ENCODE measurements around the gene CTNNA3. TPM values are rescaled to one million over a fixed set of nuclear protein-coding genes. Genes with fewer than 3 reads are reported as not detected.

The CTNNA3 gene
- total RNA-seq, 2 donors from 2014 or later = under 0.01 to 0.33 TPM

DNA sequence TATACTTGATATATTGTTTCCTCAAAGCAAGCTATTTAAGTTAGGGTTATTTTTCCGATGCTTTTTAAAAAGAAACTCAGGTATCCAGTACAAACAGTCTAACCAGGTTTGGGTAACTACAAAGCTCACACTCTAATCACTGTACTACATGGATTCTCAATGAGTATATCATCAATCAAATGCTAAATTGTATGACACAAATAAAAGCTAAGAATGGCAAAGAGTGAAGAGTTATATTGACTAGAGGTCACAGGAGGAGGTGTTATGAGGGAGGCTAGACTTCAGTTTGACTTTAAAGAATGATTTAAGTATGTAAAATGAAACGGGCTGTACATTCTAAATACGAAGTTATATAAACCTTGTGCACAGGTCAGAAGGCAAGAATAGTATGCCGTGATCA is 178.0 kb downstream of the CTNNA3 start:
- no peak overlapping the region for H3K27ac ChIP-seq
- H3K27me3 ChIP-seq = no peaks in the 10 kb centered on the region
- WGBS, 2 donors = 71 to 72% methylated on average over 4 of the region's 4 CpGs
- DNase-seq (no peak), ATAC-seq (no peak)
- H3K4me3 ChIP-seq = no peak overlapping the region
- peaks cover 4% of the 10 kb centered on the region for H3K4me1 ChIP-seq
- no peaks in the 10 kb centered on the region for H3K36me3 ChIP-seq (replicated peaks in 1 of 2; ENCODE audit: insufficient read depth in 1 of 2, low read depth in 2 of 2)
- intact Hi-C loops (cut with DNase I) = no loop called here
- H3K9me3 ChIP-seq = no peaks in the 10 kb centered on the region
- TF ChIP-seq POLR2A (IDR thresholded peaks at IDR 0.05) = no peak
- TF ChIP-seq, protein P1, sequence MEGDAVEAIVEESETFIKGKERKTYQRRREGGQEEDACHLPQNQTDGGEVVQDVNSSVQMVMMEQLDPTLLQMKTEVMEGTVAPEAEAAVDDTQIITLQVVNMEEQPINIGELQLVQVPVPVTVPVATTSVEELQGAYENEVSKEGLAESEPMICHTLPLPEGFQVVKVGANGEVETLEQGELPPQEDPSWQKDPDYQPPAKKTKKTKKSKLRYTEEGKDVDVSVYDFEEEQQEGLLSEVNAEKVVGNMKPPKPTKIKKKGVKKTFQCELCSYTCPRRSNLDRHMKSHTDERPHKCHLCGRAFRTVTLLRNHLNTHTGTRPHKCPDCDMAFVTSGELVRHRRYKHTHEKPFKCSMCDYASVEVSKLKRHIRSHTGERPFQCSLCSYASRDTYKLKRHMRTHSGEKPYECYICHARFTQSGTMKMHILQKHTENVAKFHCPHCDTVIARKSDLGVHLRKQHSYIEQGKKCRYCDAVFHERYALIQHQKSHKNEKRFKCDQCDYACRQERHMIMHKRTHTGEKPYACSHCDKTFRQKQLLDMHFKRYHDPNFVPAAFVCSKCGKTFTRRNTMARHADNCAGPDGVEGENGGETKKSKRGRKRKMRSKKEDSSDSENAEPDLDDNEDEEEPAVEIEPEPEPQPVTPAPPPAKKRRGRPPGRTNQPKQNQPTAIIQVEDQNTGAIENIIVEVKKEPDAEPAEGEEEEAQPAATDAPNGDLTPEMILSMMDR (IDR thresholded peaks at IDR 0.05) = no peak

DNA sequence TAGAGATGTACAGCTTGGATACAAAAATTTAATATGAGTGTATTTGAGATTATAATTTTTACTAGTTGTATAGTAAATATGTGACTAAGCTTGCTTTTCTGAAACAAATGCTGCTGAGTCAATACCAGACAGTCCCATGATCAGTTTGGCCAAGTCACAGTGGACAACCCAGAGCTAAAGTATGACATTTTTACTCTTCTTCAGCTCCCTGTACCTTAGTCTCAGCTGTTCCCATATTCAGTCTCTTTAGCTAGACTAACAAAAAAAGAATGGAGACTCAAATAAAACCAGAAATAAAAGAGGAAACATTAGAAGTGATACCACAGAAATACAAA is 189.3 kb downstream of the CTNNA3 start:
- Histone ChIP-seq H3K27ac (no peak overlapping the region), H3K9me3 (no peaks in the 10 kb centered on the region), H3K36me3 (replicated peaks in 1 of 2; ENCODE audit: insufficient read depth in 1 of 2, low read depth in 2 of 2) (no peaks in the 10 kb centered on the region), H3K4me3 (no peak overlapping the region), H3K4me1 (no peaks in the 10 kb centered on the region), H3K27me3 (no peaks in the 10 kb centered on the region)
- intact Hi-C loops (cut with DNase I) = no loop called here
- DNase-seq (no peak), ATAC-seq (no peak)
- TF ChIP-seq, protein P1 (IDR thresholded peaks at IDR 0.05) = no peak

DNA sequence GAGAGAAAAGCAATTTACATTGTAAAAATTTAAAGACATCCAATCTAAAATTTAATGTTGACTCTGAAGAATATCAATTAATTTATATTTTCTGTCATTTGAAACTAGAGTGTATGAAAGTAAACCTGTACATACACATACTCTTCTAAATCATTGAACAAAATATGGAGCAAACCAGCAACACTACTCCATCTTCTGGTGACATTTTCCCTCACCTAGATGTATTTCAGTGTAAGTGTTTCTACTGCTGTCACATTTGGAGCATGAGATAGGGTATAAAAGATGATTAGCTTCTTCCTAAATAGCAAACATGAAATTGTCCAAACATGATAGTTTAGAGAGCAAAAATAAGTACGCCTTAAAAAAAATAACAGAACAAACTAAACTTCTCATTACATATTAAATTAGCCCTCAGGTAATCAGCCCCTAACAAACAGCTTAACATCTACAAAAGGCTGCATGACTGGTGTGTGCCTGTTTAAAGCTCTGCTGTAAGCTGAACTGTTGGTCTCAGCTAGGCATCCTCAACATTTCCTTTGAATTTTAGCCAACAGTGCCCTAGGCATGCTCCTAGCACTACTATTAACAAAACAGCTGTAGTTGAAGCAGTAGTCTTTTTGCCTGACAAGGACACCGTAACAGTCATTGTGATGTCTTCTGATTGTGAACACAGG is 189.8 kb downstream of the CTNNA3 start:
- H3K4me3 ChIP-seq = no peak overlapping the region
- TF ChIP-seq, protein P1 (IDR thresholded peaks at IDR 0.05) = no peak
- no peak for TF ChIP-seq POLR2A (IDR thresholded peaks at IDR 0.05)
- no peak overlapping the region for H3K27ac ChIP-seq
- ATAC-seq (no peak), DNase-seq (no peak)
- no peaks in the 10 kb centered on the region for H3K9me3 ChIP-seq
- no peaks in the 10 kb centered on the region for H3K27me3 ChIP-seq
- WGBS, 2 donors = 89 to 95% methylated on average over 2 of the region's 2 CpGs
- no peaks in the 10 kb centered on the region for H3K36me3 ChIP-seq (replicated peaks in 1 of 2; ENCODE audit: insufficient read depth in 1 of 2, low read depth in 2 of 2)
- H3K4me1 ChIP-seq = no peaks in the 10 kb centered on the region
- intact Hi-C loops (cut with DNase I) = no loop called here

DNA sequence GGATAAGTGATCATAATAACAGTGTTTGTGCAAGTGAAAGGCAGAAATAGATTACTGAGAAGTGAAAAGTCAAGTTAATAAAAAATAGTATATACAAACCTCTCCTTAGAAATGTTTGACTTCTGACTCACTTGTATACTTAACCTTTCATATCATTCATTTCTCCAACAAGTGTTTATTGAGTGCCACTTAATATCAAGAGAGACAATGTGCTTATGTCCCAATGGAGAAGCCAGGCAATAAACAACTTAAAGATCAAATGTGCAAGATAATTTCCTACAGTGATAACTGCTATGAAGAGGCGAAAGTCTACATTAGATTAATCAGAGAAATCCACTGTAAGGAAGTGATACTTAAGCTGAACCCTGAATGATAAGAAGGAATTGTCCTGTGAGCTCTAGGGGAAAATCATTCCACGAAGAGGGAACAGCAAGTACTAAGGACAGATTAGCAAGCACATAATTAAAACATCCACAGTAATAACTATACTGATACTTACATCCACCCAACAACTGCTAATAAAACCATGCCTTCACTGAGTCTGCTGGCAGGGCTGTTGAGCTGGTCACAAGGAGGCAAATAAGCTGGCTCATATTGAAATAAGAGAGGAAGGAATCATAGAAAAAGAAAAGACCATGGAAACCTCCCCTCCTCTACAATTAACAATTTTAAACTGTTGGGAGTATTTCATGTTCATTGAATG is 203.5 kb downstream of the CTNNA3 start:
- Histone ChIP-seq H3K4me3 (no peak overlapping the region), H3K36me3 (replicated peaks in 1 of 2; ENCODE audit: insufficient read depth in 1 of 2, low read depth in 2 of 2) (no peaks in the 10 kb centered on the region), H3K4me1 (peaks cover 18% of the 10 kb centered on the region), H3K27ac (peak overlapping the region in 1 of 4 donors; percentile 39), H3K27me3 (no peaks in the 10 kb centered on the region), H3K9me3 (no peaks in the 10 kb centered on the region)
- ATAC-seq (peak; percentile 71), DNase-seq (no peak)
- WGBS, 2 donors = 14 to 18% methylated on average over 2 of the region's 2 CpGs
- TF ChIP-seq, protein P1 (IDR thresholded peaks at IDR 0.05) = no peak
- TF ChIP-seq POLR2A (IDR thresholded peaks at IDR 0.05) = no peak
- intact Hi-C loops (cut with DNase I) = no loop called here
